Ishikawa (cell line): ENCODE data around the gene TBC1D32.

ENCODE experiments used
- EGR1 ChIP-seq: IDR thresholded peaks from 2 replicates; pipeline ENCODE4 v1.6.1; 2012
- FOXM1 ChIP-seq: IDR thresholded peaks from 2 replicates; pipeline ENCODE4 v1.6.1; 2012; ENCODE audit warnings: low read depth, borderline replicate concordance
- REST ChIP-seq: IDR thresholded peaks from 2 replicates; pipeline ENCODE4 v1.6.1; 2012; ENCODE audit warnings: low read depth, mild to moderate bottlenecking
- TAF1 ChIP-seq: IDR thresholded peaks from 2 replicates; pipeline ENCODE4 v1.6.1; 2012; ENCODE audit warnings: low read depth, mild to moderate bottlenecking

- TF ChIP-seq REST (no peak), EGR1 (no peak), TAF1 (no peak), FOXM1 (no peak)
Observed at GRCh38 chr6:121033091-121033490, 301.2 kb downstream of the TBC1D32 start.
